ENCODE data around the gene YIPF5.

YIPF5 gene

GRCh38 chr5:144177548-144177947 is 7.1 kb upstream of the YIPF5 start:
- no peak for DNase-seq

GRCh38 chr5:144173766-144174165 is 3.3 kb upstream of the YIPF5 start:
- no peak for DNase-seq

GRCh38 chr5:144169904-144170275 is 569 bp downstream of the YIPF5 start:
- DNase-seq, result no peak

GRCh38 chr5:144167998-144168397 is 2.5 kb downstream of the YIPF5 start:
- no peak for DNase-seq

GRCh38 chr5:144166696-144167095 is 3.8 kb downstream of the YIPF5 start:
- DNase-seq, result no peak

- no peak for DNase-seq
These were observed 7.8 kb downstream of the YIPF5 start for GRCh38 chr5:144162686-144163085.

- DNase-seq, result no peak
These were observed 13.7 kb downstream of the YIPF5 start for GRCh38 chr5:144156767-144157171.

GRCh38 chr5:144151026-144151425 is 19.4 kb downstream of the YIPF5 start:
- DNase-seq, result no peak

- DNase-seq, result no peak
These were observed 25.3 kb downstream of the YIPF5 start for GRCh38 chr5:144144956-144145751.

- no peak for DNase-seq
These were observed 26.8 kb downstream of the YIPF5 start for GRCh38 chr5:144143625-144144024.

- no peak for DNase-seq
These were observed 27.7 kb downstream of the YIPF5 start for GRCh38 chr5:144142824-144143162.

GRCh38 chr5:144142139-144142823 is 28.2 kb downstream of the YIPF5 start:
- DNase-seq, result no peak

- DNase-seq, result no peak
These were observed 28.9 kb downstream of the YIPF5 start for GRCh38 chr5:144141585-144141984.

GRCh38 chr5:144139586-144139985 is 30.9 kb downstream of the YIPF5 start:
- no peak for DNase-seq

GRCh38 chr5:144135113-144135762 is 35.2 kb downstream of the YIPF5 start:
- no peak for DNase-seq

- no peak for DNase-seq
These were observed 36.1 kb downstream of the YIPF5 start for GRCh38 chr5:144134194-144134826.

GRCh38 chr5:144133050-144133633 is 37.3 kb downstream of the YIPF5 start:
- DNase-seq, result no peak

GRCh38 chr5:144131261-144131660 is 39.2 kb downstream of the YIPF5 start:
- no peak for DNase-seq

GRCh38 chr5:144130306-144130705 is 40.2 kb downstream of the YIPF5 start:
- DNase-seq, result no peak

GRCh38 chr5:144128844-144129243 is 41.6 kb downstream of the YIPF5 start:
- DNase-seq, result no peak

GRCh38 chr5:144126707-144127106 is 43.8 kb downstream of the YIPF5 start:
- no peak for DNase-seq

- DNase-seq, result no peak
These were observed 45.2 kb downstream of the YIPF5 start for GRCh38 chr5:144125163-144125726.

- no peak for DNase-seq
These were observed 47.8 kb downstream of the YIPF5 start for GRCh38 chr5:144122641-144123040.

Data from stimulated activated CD4-positive, alpha-beta T cell treated with anti-CD3 and anti-CD28 coated beads, Interleukin-4, amount 100 ng/mL, for 1 hour (primary cell).